ENCODE results near the gene ASPSCR1.

GRCh38 chr17:82015311-82015971, 38.0 kb downstream of the ASPSCR1 start:
- TF ChIP-seq, protein P1, sequence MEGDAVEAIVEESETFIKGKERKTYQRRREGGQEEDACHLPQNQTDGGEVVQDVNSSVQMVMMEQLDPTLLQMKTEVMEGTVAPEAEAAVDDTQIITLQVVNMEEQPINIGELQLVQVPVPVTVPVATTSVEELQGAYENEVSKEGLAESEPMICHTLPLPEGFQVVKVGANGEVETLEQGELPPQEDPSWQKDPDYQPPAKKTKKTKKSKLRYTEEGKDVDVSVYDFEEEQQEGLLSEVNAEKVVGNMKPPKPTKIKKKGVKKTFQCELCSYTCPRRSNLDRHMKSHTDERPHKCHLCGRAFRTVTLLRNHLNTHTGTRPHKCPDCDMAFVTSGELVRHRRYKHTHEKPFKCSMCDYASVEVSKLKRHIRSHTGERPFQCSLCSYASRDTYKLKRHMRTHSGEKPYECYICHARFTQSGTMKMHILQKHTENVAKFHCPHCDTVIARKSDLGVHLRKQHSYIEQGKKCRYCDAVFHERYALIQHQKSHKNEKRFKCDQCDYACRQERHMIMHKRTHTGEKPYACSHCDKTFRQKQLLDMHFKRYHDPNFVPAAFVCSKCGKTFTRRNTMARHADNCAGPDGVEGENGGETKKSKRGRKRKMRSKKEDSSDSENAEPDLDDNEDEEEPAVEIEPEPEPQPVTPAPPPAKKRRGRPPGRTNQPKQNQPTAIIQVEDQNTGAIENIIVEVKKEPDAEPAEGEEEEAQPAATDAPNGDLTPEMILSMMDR (IDR thresholded peaks at IDR 0.05 in 4 of 5, conservative IDR thresholded peaks at IDR 0.05 in 1 of 5), result no peak
- no peak for TF ChIP-seq POLR2A (IDR thresholded peaks at IDR 0.05)
